ENCODE data around the gene KRTAP17-1. TPM values are rescaled to one million over a fixed set of nuclear protein-coding genes. Genes with fewer than 3 reads are reported as not detected.

Gene KRTAP17-1
- polyA plus RNA-seq, 1 of the 3 experiments (the other 2 are of a cell fraction): not detected

- Histone ChIP-seq H4K20me1 (ENCODE audit: insufficient read depth) (no peaks in the 10 kb centered on the region), H3K27ac (ENCODE audit: low read depth in 2 of 2, low read length in 1 of 2) (no peak overlapping the region), H3K27me3 (ENCODE audit: insufficient read depth) (no peaks in the 10 kb centered on the region; the same call in 1 of the 2 replicates), H3K9me2 (no peaks in the 10 kb centered on the region), H3K4me2 (no peak overlapping the region), H3K9ac (no peak overlapping the region), H3K36me3 (replicated peaks in 1 of 2; ENCODE audit: control insufficient read depth in 1 of 2, insufficient read depth in 2 of 2, low read length in 1 of 2) (no peaks in the 10 kb centered on the region), H3K9me3 (peaks cover 8% of the 10 kb centered on the region; the same call in 1 of the 2 replicates), H2AFZ (ENCODE audit: low read depth) (no peak overlapping the region), H3F3A (replicated peaks; ENCODE audit: insufficient read depth) (no peaks in the 10 kb centered on the region), H3K4me3 (ENCODE audit: low read depth in 2 of 2, low read length in 1 of 2) (no peak overlapping the region), H3K4me1 (ENCODE audit: control insufficient read depth in 1 of 2, insufficient read depth in 2 of 2, low read depth in 1 of 2, low read length in 1 of 2) (no peaks in the 10 kb centered on the region), H3K79me2 (ENCODE audit: insufficient read depth) (no peaks in the 10 kb centered on the region)
- no peak for DNase-seq
- ChIA-PET CTCF (interaction anchor here (0.7 to 1.5 kb wide), 3 partner anchors 25 to 195 kb away, joined by 3 to 6 read pairs (median 3); no protein-coding TSS in a partner anchor), POLR2A (no interaction called here)
- WGBS (ENCODE audit: low lambda C conversion rate): 21% methylated on average over 4 of the region's 4 CpGs
- TF ChIP-seq EP300 (IDR thresholded peaks at IDR 0.05; ENCODE audit: borderline replicate concordance in 1 of 2, low read depth in 1 of 2, low read length in 1 of 2) (no peak), NFIC (IDR thresholded peaks at IDR 0.05; ENCODE audit: borderline replicate concordance) (no peak), TAF1 (IDR thresholded peaks at IDR 0.05; ENCODE audit: borderline replicate concordance, low read depth, low read length) (no peak), CHD2 (IDR thresholded peaks at IDR 0.05; ENCODE audit: low read length, partially characterized antibody) (no peak), ELF1 (IDR thresholded peaks at IDR 0.05) (no peak), TEAD4 (IDR thresholded peaks at IDR 0.05; ENCODE audit: borderline replicate concordance, insufficient read depth) (no peak), RFX5 (IDR thresholded peaks at IDR 0.05; ENCODE audit: low read length) (no peak), NRF1 (IDR thresholded peaks at IDR 0.05; ENCODE audit: low read depth, low read length) (no peak), USF2 (IDR thresholded peaks at IDR 0.05; ENCODE audit: borderline replicate concordance, low read depth, low read length) (no peak), REST (IDR thresholded peaks at IDR 0.05; ENCODE audit: low read depth, low read length) (no peak), GATA2 (CRISPR knock-in tag; IDR thresholded peaks at IDR 0.05) (no peak), MAX (IDR thresholded peaks at IDR 0.05; ENCODE audit: low read depth) (no peak), PBX3 (IDR thresholded peaks at IDR 0.05) (no peak)
- TF ChIP-seq, protein P1, sequence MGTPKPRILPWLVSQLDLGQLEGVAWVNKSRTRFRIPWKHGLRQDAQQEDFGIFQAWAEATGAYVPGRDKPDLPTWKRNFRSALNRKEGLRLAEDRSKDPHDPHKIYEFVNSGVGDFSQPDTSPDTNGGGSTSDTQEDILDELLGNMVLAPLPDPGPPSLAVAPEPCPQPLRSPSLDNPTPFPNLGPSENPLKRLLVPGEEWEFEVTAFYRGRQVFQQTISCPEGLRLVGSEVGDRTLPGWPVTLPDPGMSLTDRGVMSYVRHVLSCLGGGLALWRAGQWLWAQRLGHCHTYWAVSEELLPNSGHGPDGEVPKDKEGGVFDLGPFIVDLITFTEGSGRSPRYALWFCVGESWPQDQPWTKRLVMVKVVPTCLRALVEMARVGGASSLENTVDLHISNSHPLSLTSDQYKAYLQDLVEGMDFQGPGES (IDR thresholded peaks at IDR 0.05; ENCODE audit: low read depth, low read length): no peak
- TF ChIP-seq, protein P2, sequence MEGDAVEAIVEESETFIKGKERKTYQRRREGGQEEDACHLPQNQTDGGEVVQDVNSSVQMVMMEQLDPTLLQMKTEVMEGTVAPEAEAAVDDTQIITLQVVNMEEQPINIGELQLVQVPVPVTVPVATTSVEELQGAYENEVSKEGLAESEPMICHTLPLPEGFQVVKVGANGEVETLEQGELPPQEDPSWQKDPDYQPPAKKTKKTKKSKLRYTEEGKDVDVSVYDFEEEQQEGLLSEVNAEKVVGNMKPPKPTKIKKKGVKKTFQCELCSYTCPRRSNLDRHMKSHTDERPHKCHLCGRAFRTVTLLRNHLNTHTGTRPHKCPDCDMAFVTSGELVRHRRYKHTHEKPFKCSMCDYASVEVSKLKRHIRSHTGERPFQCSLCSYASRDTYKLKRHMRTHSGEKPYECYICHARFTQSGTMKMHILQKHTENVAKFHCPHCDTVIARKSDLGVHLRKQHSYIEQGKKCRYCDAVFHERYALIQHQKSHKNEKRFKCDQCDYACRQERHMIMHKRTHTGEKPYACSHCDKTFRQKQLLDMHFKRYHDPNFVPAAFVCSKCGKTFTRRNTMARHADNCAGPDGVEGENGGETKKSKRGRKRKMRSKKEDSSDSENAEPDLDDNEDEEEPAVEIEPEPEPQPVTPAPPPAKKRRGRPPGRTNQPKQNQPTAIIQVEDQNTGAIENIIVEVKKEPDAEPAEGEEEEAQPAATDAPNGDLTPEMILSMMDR (IDR thresholded peaks at IDR 0.05): no peak
Measured at GRCh38 chr17:41354536-41354935, 39.0 kb upstream of the KRTAP17-1 start.

All from SK-N-SH (cell line).